KMS-11 (cell line): ENCODE results near the gene NR3C1.

Source experiments
- H2AFZ ChIP-seq: fragments of 200-600 bp; sonication (generic); 2 replicates; pipeline ENCODE4 v1.6.1; 2016; ENCODE audit warnings: antibody characterized with exemption, mixed run types, low read depth
- H3K27ac ChIP-seq: fragments of 200-600 bp; sonication (generic); 2 replicates; pipeline ENCODE4 v1.6.1; 2016; ENCODE audit warnings: mild to moderate bottlenecking, mixed run types
- H3K27me3 ChIP-seq: fragments of 200-600 bp; sonication (generic); 2 replicates; pipeline ENCODE4 v1.6.1; 2017; ENCODE audit warnings: mild to moderate bottlenecking, low read depth, mixed run types, moderate library complexity; ENCODE audit not compliant: insufficient read depth
- H3K36me3 ChIP-seq: fragments of 200-600 bp; sonication (generic); 2 replicates; pipeline ENCODE4 v1.6.1; 2017; ENCODE audit warnings: mild to moderate bottlenecking, mixed run types; ENCODE audit not compliant: insufficient read depth
- H3K4me1 ChIP-seq: fragments of 200-600 bp; sonication (generic); 2 replicates; pipeline ENCODE4 v1.6.1; 2016; ENCODE audit warnings: mild to moderate bottlenecking, low read depth, mixed run types; ENCODE audit not compliant: poor library complexity, severe bottlenecking
- H3K4me2 ChIP-seq: fragments of 200-600 bp; sonication (generic); 2 replicates; pipeline ENCODE4 v1.7.0; 2016; ENCODE audit warnings: mild to moderate bottlenecking, mixed run types
- H3K4me3 ChIP-seq: fragments of 200-600 bp; sonication (generic); IDR thresholded peaks from 2 replicates; pipeline ENCODE4 v1.6.1; 2017; ENCODE audit warnings: low read depth, low read length, mixed read lengths; ENCODE audit not compliant: insufficient read depth
- H3K79me2 ChIP-seq: fragments of 200-600 bp; sonication (generic); 2 replicates; pipeline ENCODE4 v1.6.1; 2016; ENCODE audit warnings: low read depth, mixed run types; ENCODE audit not compliant: insufficient read depth
- H3K9ac ChIP-seq: fragments of 200-600 bp; sonication (generic); 2 replicates; pipeline ENCODE4 v1.6.1; 2016; ENCODE audit warnings: mild to moderate bottlenecking, mixed run types
- H4K20me1 ChIP-seq: fragments of 200-600 bp; sonication (generic); 2 replicates; pipeline ENCODE4 v1.6.1; 2016; ENCODE audit warnings: mild to moderate bottlenecking, mixed run types; ENCODE audit not compliant: insufficient read depth
- TF ChIP-seq, protein P1 (sequence below): fragments of 200-600 bp; sonication (generic); conservative IDR thresholded peaks from 2 replicates; pipeline ENCODE4 v1.6.1; 2017; ENCODE audit warnings: low read depth, mild to moderate bottlenecking, antibody characterized with exemption, low read length, moderate library complexity, mixed read lengths

NR3C1 gene

DNA sequence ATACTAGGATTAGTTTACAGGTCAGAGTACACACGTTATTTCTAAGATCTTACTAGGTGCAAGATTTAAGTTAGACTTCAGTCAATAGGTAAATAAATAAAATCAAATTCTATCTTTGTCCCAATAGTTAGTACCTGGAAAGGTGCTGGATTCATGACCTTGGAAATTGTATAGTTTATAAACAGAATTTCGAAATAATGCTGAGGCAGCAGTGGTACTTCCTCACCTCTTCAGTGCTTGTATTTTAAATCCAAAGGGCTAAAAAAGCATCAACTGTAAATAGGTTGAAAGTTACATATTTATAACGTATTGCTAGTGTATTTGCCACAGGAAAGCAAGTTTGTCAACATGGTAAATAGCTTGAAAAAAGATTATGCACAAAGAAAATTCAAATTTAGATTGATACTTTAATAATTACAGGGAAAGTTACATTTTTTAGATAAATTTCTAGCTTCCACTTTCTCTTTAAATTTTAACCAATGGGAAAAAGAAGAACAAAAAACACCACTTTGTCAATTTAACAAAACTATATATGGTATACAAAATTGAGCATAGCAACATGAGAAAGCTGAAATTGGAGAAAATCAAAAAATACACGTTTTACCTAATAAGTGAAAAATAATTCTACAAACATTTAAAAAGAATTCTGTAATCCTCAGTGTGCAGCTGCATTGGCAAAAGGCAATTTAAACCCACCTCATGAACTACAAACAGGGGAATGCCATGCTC, 46.5 kb downstream of the NR3C1 start:
- peaks cover 100% of the 10 kb centered on the region for H3K79me2 ChIP-seq
- H3K36me3 ChIP-seq, result no peaks in the 10 kb centered on the region; the same call in 1 of the 2 replicates
- peaks cover 100% of the 10 kb centered on the region for H3K4me1 ChIP-seq
- no peak overlapping the region for H3K4me3 ChIP-seq
- peak overlapping the region; percentile 40; the same call in 1 of the 2 replicates for H3K4me2 ChIP-seq
- no peak overlapping the region for H3K27ac ChIP-seq
- no peak overlapping the region for H3K9ac ChIP-seq
- H3K27me3 ChIP-seq, result no peaks in the 10 kb centered on the region
- H4K20me1 ChIP-seq, result peaks cover 91% of the 10 kb centered on the region
- TF ChIP-seq, protein P1, sequence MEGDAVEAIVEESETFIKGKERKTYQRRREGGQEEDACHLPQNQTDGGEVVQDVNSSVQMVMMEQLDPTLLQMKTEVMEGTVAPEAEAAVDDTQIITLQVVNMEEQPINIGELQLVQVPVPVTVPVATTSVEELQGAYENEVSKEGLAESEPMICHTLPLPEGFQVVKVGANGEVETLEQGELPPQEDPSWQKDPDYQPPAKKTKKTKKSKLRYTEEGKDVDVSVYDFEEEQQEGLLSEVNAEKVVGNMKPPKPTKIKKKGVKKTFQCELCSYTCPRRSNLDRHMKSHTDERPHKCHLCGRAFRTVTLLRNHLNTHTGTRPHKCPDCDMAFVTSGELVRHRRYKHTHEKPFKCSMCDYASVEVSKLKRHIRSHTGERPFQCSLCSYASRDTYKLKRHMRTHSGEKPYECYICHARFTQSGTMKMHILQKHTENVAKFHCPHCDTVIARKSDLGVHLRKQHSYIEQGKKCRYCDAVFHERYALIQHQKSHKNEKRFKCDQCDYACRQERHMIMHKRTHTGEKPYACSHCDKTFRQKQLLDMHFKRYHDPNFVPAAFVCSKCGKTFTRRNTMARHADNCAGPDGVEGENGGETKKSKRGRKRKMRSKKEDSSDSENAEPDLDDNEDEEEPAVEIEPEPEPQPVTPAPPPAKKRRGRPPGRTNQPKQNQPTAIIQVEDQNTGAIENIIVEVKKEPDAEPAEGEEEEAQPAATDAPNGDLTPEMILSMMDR, result no peak
- no peak overlapping the region for H2AFZ ChIP-seq

DNA sequence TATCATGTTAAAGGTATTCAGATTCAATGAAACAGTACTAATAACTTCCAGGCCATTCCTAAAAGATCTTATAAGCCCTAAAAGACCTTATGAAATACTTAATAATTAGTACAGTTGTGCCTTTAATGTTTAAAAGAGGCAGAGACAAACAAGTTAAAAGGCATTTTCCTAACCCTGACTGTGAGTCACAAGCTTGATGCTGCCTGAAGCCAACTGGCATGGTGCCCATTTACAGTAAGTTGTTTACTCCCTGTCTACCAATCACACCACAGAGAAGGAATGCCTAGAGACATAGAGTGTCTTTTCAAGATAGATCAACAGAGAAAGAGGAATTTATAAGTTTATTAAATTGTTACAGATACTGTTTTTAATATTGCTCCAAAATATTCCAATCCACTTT, 47.8 kb downstream of the NR3C1 start:
- Histone ChIP-seq H3K36me3 (no peaks in the 10 kb centered on the region; the same call in 1 of the 2 replicates), H3K79me2 (peaks cover 100% of the 10 kb centered on the region), H3K4me1 (peaks cover 100% of the 10 kb centered on the region), H3K27me3 (no peaks in the 10 kb centered on the region), H3K27ac (peak overlapping the region; percentile 7; the same call in 1 of the 2 replicates), H2AFZ (no peak overlapping the region), H3K9ac (no peak overlapping the region), H3K4me3 (no peak overlapping the region), H4K20me1 (peaks cover 91% of the 10 kb centered on the region), H3K4me2 (peak overlapping the region; percentile 40)
- TF ChIP-seq, protein P1, result no peak

DNA sequence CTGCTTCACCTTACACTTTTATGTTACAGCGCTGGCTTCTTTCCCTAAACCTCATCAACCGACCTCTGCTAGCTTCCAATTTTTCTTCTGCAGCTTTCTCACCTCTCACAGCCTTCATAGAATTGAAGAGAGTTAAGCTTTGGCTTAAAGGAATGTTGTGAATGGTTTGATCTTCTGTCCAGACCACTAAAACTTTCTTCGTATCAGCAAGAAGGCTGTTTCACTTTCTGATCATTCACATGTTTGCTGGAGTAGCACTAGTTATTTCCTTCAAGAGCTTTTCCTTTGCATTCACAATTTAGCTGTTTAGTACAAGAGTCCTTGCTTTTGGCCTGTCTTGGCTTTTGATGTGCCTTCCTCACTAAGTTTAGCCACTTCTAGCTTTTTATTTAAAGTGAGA, 49.5 kb downstream of the NR3C1 start:
- Histone ChIP-seq H3K4me1 (peaks cover 100% of the 10 kb centered on the region), H3K4me2 (peak overlapping the region; percentile 75), H3K79me2 (peaks cover 100% of the 10 kb centered on the region), H4K20me1 (peaks cover 91% of the 10 kb centered on the region), H3K36me3 (no peaks in the 10 kb centered on the region; the same call in 1 of the 2 replicates), H3K27ac (peak overlapping the region; percentile 63; the same call in 1 of the 2 replicates), H3K4me3 (no peak overlapping the region), H3K27me3 (no peaks in the 10 kb centered on the region), H3K9ac (peak overlapping the region; percentile 20; the same call in 1 of the 2 replicates), H2AFZ (no peak overlapping the region)
- TF ChIP-seq, protein P1, result no peak

DNA sequence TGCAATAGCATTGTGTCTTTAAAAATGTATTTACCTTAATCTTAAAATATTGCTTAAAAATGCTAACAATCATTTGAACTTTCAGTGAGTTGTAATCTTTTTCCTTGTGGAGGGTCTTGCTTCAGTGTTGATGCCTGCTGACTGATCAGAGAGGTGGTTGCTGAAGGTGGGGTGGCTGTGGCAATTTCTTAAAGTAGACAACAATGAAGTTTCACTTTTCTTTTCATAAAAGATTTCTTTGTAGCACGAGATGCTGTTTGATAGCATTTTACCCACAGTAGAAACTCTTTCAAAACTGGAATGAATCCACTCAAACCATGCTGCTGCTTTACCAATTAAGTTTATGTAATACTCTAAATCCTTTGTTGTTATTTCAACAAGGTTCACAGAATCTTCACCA, 50.8 kb downstream of the NR3C1 start:
- Histone ChIP-seq H3K9ac (no peak overlapping the region), H3K36me3 (no peaks in the 10 kb centered on the region; the same call in 1 of the 2 replicates), H3K4me1 (peaks cover 100% of the 10 kb centered on the region), H3K27me3 (no peaks in the 10 kb centered on the region), H2AFZ (no peak overlapping the region), H4K20me1 (peaks cover 87% of the 10 kb centered on the region), H3K4me2 (peak overlapping the region; percentile 75), H3K79me2 (peaks cover 100% of the 10 kb centered on the region), H3K4me3 (no peak overlapping the region), H3K27ac (peak overlapping the region; percentile 63; the same call in 1 of the 2 replicates)
- TF ChIP-seq, protein P1, result no peak
